Astrocyte (in vitro differentiated cells and primary cell): ENCODE measurements around the gene FRY. TPM values are rescaled to one million over a fixed set of nuclear protein-coding genes. Genes with fewer than 3 reads are reported as not detected.

ENCODE experiments used
- DNase-seq: peaks from one replicate; pipeline ENCODE4 v3.0.0-alpha.2; 2010; ENCODE audit warnings: low read depth
- FAIRE-seq: peaks from 2 replicates; lab custom pipeline; 2011; peaks lifted over from hg19 to GRCh38; lab: Jason Lieb, UNC
- H2AFZ ChIP-seq: 2 replicates; pipeline ENCODE4 v1.6.0; 2012; ENCODE audit warnings: low read depth, low read length, inconsistent platforms
- H3K27ac ChIP-seq: 2 replicates; pipeline ENCODE4 v1.5.1; 2011; ENCODE audit warnings: low read depth, low read length, inconsistent platforms
- H3K27me3 ChIP-seq: 2 replicates; pipeline ENCODE4 v1.6.0; 2011; ENCODE audit warnings: low read length, inconsistent platforms; ENCODE audit not compliant: insufficient read depth
- H3K36me3 ChIP-seq: 2 replicates; pipeline ENCODE4 v1.5.1; 2011; ENCODE audit warnings: low read length, inconsistent platforms; ENCODE audit not compliant: insufficient read depth
- H3K4me1 ChIP-seq: 2 replicates; pipeline ENCODE4 v1.5.1; 2011; ENCODE audit warnings: low read length, inconsistent platforms; ENCODE audit not compliant: insufficient read depth
- H3K4me2 ChIP-seq: 2 replicates; pipeline ENCODE4 v1.6.0; 2012; ENCODE audit warnings: low read length, inconsistent platforms
- H3K4me3 ChIP-seq: 2 replicates; pipeline ENCODE4 v1.5.1; 2011; ENCODE audit warnings: low read depth, mild to moderate bottlenecking, low read length, inconsistent platforms; ENCODE audit not compliant: insufficient read depth
- H3K79me2 ChIP-seq: 2 replicates; pipeline ENCODE4 v1.6.0; 2012; ENCODE audit warnings: mild to moderate bottlenecking, low read length, inconsistent platforms; ENCODE audit not compliant: insufficient read depth
- H3K9ac ChIP-seq: 2 replicates; pipeline ENCODE4 v1.6.0; 2012; ENCODE audit warnings: mild to moderate bottlenecking, low read length, inconsistent platforms
- H3K9me3 ChIP-seq: 2 replicates; pipeline ENCODE4 v1.5.1; 2012; ENCODE audit warnings: low read depth, mild to moderate bottlenecking, low read length, inconsistent platforms; ENCODE audit not compliant: insufficient read depth
- H4K20me1 ChIP-seq: 2 replicates; pipeline ENCODE4 v1.6.0; 2012; ENCODE audit warnings: low read length, inconsistent platforms; ENCODE audit not compliant: insufficient read depth
- H3K27ac Mint-ChIP-seq: one replicate; pipeline ENCODE4 v1.8.0; 2021; ENCODE audit warnings: mild to moderate bottlenecking, mixed read lengths; ENCODE audit not compliant: unreplicated experiment
- H3K27me3 Mint-ChIP-seq: one replicate; pipeline ENCODE4 v1.8.0; 2021; ENCODE audit warnings: low read depth, mixed read lengths; ENCODE audit not compliant: unreplicated experiment
- H3K36me3 Mint-ChIP-seq: one replicate; pipeline ENCODE4 v1.8.0; 2021; ENCODE audit warnings: low read depth, mixed read lengths; ENCODE audit not compliant: unreplicated experiment
- H3K4me1 Mint-ChIP-seq: one replicate; pipeline ENCODE4 v1.8.0; 2021; ENCODE audit warnings: low read depth, mixed read lengths; ENCODE audit not compliant: unreplicated experiment
- H3K4me3 Mint-ChIP-seq: one replicate; pipeline ENCODE4 v1.8.0; 2021; ENCODE audit warnings: mild to moderate bottlenecking, moderate library complexity, mixed read lengths; ENCODE audit not compliant: unreplicated experiment
- H3K9me3 Mint-ChIP-seq: one replicate; pipeline ENCODE4 v1.8.0; 2021; ENCODE audit warnings: mild to moderate bottlenecking, mixed read lengths; ENCODE audit not compliant: unreplicated experiment
- EZH2 ChIP-seq: IDR thresholded peaks from 2 replicates; pipeline ENCODE4 v1.6.1; 2012; ENCODE audit warnings: mild to moderate bottlenecking, low read length, inconsistent platforms; ENCODE audit not compliant: insufficient read depth
- total RNA-seq: library from RNA; stranded (reverse); gene quantifications from 2 replicates; pipeline ENCODE4 v1.2.1, GENCODE V29; 2021
- TF ChIP-seq, protein P1 (sequence below): IDR thresholded peaks from 2 replicates; pipeline ENCODE4 v1.5.1; 2011; ENCODE audit warnings: low read depth, mild to moderate bottlenecking, inconsistent platforms, low read length, moderate library complexity; ENCODE audit not compliant: insufficient read depth

Gene FRY
- total RNA-seq, 1 donor from 2014 or later: 4.6 TPM

DNA sequence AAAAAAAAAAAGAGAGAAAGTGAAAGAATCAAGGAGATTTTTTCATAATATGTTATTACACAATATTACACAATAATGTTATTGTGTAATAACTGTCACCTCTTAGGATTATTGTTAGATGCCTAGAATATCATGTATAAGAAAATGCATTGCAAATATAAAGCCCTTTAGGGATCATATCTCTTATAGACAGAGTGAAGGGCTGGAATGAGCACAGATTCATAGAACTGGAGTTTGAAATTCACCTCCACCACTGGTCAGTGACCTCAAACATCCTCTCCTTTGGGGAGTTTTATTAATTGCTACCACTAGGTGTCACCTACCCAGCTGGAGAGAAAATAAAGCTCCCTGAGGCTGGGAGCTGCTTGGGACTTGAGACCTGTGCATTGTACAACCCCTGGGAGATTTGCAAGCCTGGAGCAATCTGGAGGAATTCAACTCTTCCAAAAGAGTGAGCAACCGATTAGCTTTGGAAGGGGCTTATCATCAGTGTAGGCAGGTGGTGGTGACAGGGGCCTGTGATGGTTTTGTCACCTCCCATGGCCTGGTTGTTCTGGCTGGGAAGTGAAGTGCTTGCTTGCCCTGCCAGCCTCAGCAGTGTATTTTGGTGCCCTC, 30.3 kb upstream of the FRY start:
- Histone ChIP-seq H4K20me1 (no peaks in the 10 kb centered on the region), H3K27ac (no peak overlapping the region), H3K9ac (no peak overlapping the region), H3K4me3 (no peak overlapping the region), H3K79me2 (no peaks in the 10 kb centered on the region), H3K4me1 (no peaks in the 10 kb centered on the region), H3K36me3 (no peaks in the 10 kb centered on the region), H3K4me2 (no peak overlapping the region), H2AFZ (no peak overlapping the region), H3K9me3 (no peaks in the 10 kb centered on the region), H3K27me3 (no peaks in the 10 kb centered on the region)
- Mint-ChIP-seq H3K4me1 (peaks cover 1% of the 10 kb centered on the region), H3K27me3 (no peaks in the 10 kb centered on the region), H3K36me3 (peaks cover 2% of the 10 kb centered on the region), H3K27ac (no peak overlapping the region), H3K4me3 (no peak overlapping the region), H3K9me3 (no peaks in the 10 kb centered on the region)
- TF ChIP-seq, protein P1, sequence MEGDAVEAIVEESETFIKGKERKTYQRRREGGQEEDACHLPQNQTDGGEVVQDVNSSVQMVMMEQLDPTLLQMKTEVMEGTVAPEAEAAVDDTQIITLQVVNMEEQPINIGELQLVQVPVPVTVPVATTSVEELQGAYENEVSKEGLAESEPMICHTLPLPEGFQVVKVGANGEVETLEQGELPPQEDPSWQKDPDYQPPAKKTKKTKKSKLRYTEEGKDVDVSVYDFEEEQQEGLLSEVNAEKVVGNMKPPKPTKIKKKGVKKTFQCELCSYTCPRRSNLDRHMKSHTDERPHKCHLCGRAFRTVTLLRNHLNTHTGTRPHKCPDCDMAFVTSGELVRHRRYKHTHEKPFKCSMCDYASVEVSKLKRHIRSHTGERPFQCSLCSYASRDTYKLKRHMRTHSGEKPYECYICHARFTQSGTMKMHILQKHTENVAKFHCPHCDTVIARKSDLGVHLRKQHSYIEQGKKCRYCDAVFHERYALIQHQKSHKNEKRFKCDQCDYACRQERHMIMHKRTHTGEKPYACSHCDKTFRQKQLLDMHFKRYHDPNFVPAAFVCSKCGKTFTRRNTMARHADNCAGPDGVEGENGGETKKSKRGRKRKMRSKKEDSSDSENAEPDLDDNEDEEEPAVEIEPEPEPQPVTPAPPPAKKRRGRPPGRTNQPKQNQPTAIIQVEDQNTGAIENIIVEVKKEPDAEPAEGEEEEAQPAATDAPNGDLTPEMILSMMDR: peak; percentile 57
- TF ChIP-seq EZH2: no peak
- peak; percentile 18 for DNase-seq
- no peak for FAIRE-seq

DNA sequence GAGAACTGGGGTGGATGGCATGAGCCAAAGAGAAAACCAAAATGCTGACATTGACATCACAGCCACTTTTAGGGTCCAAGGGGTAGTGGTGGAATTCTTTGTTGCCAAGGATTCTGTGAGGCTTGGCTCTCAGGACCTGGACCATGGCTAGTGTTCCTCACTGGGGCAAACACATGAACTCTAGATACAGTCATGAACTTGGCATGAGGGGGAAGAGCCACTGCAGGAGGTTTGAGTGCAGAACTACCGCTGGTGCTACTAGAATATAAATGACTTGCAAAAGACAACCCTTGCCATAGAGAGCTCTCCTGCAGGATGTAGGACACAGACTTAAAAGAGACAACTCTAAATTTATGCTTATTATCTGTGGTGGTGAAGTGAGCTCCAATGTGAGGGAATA, 29.8 kb upstream of the FRY start:
- Histone ChIP-seq H4K20me1 (no peaks in the 10 kb centered on the region), H3K4me3 (no peak overlapping the region), H3K9me3 (no peaks in the 10 kb centered on the region), H3K4me2 (no peak overlapping the region), H3K36me3 (no peaks in the 10 kb centered on the region), H3K79me2 (no peaks in the 10 kb centered on the region), H3K27me3 (no peaks in the 10 kb centered on the region), H3K9ac (no peak overlapping the region), H2AFZ (no peak overlapping the region), H3K4me1 (no peaks in the 10 kb centered on the region), H3K27ac (no peak overlapping the region)
- H3K4me1 Mint-ChIP-seq: peaks cover 1% of the 10 kb centered on the region
- no peak overlapping the region for H3K4me3 Mint-ChIP-seq
- H3K27ac Mint-ChIP-seq: no peak overlapping the region
- no peaks in the 10 kb centered on the region for H3K27me3 Mint-ChIP-seq
- FAIRE-seq (no peak), DNase-seq (no peak)
- peaks cover 2% of the 10 kb centered on the region for H3K36me3 Mint-ChIP-seq
- no peaks in the 10 kb centered on the region for H3K9me3 Mint-ChIP-seq
- TF ChIP-seq, protein P1: no peak
- no peak for TF ChIP-seq EZH2

DNA sequence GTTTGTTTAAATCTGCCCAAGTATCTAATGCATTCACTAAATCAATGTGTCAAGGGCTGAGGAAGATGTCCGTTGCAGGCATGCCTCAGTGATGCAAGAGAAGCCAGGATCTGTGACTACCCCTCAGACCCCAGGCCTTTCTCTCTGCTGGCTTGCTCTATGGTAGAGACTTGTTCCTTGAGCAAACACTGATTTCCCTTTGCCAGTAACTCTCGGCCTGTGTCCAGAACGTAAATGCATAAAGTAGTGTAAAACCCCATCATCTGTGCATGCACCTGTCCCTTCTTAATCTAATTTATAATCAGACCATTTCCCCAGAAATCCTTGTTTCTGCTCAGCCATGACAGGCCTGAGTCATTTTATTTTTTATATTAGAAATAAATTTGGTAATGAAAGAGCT, 28.7 kb upstream of the FRY start:
- no peaks in the 10 kb centered on the region for H3K9me3 ChIP-seq
- Mint-ChIP-seq H3K36me3 (peaks cover 2% of the 10 kb centered on the region), H3K4me1 (peaks cover 1% of the 10 kb centered on the region), H3K4me3 (no peak overlapping the region), H3K27me3 (no peaks in the 10 kb centered on the region), H3K27ac (no peak overlapping the region), H3K9me3 (no peaks in the 10 kb centered on the region)
- DNase-seq (no peak), FAIRE-seq (no peak)
- no peaks in the 10 kb centered on the region for H3K79me2 ChIP-seq
- H2AFZ ChIP-seq: no peak overlapping the region
- no peaks in the 10 kb centered on the region for H3K36me3 ChIP-seq
- TF ChIP-seq, protein P1: no peak
- TF ChIP-seq EZH2: no peak
- no peak overlapping the region for H3K4me2 ChIP-seq
- H3K27ac ChIP-seq: no peak overlapping the region
- no peaks in the 10 kb centered on the region for H4K20me1 ChIP-seq
- no peak overlapping the region for H3K4me3 ChIP-seq
- H3K9ac ChIP-seq: no peak overlapping the region
- no peaks in the 10 kb centered on the region for H3K4me1 ChIP-seq
- H3K27me3 ChIP-seq: no peaks in the 10 kb centered on the region
